NCI-H510A (cell line): Measurements from ENCODE around the gene INTS13.
"Not testable (repeated sequence)": the region's sequence is repeated elsewhere in the genome, so short reads cannot be mapped to it uniquely, and the experiment has no call there.

Source experiments
- DNase-seq: peaks from one replicate; lab custom pipeline; 2025; lab: John Stamatoyannopoulos, UW

The INTS13 gene, protein sequence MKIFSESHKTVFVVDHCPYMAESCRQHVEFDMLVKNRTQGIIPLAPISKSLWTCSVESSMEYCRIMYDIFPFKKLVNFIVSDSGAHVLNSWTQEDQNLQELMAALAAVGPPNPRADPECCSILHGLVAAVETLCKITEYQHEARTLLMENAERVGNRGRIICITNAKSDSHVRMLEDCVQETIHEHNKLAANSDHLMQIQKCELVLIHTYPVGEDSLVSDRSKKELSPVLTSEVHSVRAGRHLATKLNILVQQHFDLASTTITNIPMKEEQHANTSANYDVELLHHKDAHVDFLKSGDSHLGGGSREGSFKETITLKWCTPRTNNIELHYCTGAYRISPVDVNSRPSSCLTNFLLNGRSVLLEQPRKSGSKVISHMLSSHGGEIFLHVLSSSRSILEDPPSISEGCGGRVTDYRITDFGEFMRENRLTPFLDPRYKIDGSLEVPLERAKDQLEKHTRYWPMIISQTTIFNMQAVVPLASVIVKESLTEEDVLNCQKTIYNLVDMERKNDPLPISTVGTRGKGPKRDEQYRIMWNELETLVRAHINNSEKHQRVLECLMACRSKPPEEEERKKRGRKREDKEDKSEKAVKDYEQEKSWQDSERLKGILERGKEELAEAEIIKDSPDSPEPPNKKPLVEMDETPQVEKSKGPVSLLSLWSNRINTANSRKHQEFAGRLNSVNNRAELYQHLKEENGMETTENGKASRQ

DNA sequence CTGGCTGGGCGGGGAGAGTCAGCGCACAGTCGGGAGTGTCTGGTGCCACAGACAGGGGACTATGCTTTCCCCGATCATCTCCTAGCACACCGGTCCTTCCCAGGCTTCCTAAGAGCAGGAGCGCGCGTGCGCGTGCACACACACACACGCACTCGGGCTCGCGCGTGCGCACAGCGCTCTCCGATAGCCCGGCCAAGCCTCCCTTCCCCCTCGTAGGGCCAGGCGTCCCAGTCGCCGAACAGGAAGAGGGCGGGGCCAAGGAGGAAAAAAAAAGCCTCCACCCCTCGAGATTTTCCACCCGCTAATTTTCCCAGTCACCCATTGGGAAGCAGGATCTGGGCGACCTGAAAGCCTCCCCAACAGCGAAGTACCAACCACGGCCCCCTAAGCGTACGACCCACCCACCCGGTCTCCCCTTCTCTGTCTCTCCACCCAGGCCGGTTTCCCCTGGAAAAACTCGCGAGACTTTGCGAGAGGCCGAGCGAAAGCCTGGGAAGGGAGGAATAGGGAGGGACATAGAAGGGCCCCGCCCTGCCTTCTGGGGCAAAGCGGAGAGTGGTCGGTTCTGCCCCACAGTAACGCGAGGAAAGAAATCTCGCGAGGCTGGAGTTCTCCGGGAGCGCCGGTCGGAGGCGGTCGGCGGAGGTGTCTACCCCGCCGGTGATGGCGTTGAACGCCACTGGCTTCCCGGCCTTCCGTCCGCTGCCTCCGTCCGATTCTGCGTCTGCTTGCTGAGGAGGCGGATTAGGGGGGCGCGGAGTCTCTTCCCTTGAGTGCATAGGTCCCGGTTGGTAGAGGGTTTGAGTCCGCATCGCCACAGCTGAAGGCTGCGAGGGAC lies at the start of gene INTS13, which contains the start of gene FGFR1OP2:
TSS of gene INTS13 (minus strand) at position 119 of the 838 bp plus-strand sequence. CDS start 1,178 bp downstream, outside the sequence.
TSS of gene FGFR1OP2 (plus strand) at position 608 of the 838 bp plus-strand sequence. CDS start 15,689 bp downstream, outside the sequence.
- DNase-seq: peak; percentile 96

DNA sequence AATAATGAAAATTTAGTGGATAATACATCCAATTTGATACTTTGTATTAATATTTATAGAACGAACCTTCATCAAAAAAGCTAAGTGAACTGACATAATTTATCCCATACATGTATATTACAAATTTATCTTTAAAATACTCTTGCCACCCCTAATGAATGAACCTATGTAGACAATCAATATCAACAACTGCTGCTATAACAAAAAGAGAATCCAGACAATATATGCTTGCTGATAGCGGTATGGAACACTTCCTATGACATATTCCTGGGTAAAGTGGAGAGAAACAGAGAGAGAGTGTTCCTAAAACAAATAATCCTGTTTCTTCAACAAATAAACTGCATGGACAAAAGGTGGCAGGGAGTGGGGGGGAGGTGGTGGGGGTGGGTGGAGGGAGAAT lies 45.1 kb upstream of the INTS13 start:
- DNase-seq: no peak

DNA sequence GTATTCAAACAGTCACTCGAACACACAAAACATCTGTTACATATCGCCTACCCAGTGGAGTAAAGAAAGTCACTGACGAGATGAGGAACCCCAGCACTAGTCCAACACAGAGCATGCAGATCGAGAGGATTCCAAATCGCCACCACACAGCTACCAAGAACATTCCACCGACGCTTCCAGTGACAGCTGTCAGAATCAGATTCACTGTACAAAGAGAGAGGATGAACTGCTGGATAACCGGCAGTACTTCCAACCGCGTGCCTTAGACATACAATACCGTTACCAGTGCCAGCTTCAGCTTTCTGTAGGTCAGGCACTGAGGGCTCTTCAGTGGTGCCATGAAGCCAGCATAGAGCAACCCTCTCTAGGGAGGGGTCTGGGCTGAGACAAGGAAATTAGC lies 42.0 kb upstream of the INTS13 start:
- DNase-seq: no peak

DNA sequence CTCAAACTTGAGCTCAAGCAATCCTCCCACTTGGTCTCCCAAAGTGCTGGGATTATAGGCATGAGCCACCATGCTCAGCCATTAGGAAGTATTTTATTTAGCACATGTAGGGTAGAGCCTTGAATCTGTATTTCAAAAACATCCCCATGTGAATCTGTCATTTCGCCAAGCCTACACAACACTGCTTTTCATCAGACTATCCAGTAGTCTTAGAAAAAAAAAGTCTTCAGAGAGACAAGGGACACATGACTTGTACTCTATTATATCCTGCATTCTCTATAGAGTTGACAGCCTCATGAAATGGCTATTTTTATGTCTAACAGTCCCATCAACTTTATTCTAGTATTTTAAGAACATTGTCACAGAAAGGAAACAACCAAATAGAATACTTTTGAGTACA lies 41.0 kb upstream of the INTS13 start:
- DNase-seq: no peak

DNA sequence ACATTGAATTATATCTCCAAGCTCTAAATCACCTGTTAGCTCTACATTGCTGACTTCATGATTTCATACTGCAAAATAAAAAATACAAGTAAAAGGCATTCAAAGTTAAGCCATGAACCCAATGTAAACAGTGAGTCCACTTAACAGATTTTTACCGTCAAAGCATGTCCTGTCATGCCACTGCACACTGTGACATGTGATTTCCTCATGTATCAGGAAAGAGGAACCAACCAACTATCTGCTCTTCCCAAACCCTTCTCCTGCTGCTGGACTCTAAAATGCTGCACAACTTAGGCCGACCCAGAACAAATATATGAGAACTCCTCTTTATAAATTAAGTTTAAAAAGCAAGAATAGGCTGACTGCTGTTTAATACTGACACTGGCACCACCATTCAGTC lies 38.9 kb upstream of the INTS13 start:
- no peak for DNase-seq

DNA sequence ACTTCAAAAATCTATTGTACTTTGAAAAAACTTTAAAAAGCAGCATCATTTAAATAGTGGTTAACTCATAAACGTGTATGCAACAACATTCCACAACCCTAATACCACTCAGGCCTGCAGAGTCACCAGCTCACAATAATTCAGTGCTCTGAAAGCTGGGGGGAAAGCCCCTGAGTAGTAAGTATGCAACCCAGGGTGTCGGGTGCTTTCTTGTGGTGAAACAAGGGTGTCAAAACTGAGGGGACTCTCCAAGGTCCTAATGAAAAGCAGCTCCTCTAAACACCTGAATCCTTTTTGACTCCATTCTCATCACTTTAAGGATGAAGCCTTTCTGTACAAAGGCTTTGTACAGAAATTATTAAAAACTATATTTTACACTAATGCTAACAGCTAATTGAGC lies 34.2 kb upstream of the INTS13 start:
- DNase-seq: no peak

DNA sequence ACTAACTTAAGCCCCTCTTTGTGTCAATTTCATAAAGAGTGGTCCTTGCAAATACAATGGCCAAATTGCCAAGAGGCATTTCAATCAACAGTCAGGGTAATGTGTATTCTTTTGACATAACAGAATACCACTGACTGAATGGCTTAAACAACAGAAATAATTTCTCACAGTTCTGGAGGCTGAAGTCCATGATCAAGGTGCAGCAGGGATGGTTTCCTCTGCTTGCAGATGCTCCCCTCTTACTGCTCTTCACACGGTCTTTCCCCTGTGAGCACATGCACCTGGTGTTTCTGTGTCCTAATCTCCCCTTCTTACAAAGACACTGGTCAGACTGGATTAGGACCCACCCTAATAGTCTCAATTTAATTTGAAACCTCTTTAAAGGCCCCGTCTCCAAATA lies 32.4 kb upstream of the INTS13 start:
- DNase-seq: no peak

DNA sequence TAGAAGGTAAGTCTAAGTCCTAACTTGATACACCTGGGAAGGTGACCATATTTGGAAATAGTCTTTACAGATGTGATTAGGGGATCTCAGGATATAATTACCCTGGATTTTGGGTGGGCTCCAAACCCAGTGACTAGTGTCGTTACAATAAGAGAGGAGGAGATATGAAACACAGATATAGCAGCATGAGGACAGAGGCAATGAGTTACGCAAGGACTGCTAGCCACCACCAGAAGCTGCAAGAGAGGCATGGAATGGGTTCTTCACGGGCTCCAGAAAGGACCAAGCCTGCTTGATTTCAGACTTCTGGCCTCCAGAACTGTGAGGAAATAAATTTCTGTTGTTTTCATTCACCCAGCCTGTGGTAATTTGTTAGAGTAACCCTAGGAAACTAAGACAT lies 29.1 kb upstream of the INTS13 start:
- DNase-seq: no peak

DNA sequence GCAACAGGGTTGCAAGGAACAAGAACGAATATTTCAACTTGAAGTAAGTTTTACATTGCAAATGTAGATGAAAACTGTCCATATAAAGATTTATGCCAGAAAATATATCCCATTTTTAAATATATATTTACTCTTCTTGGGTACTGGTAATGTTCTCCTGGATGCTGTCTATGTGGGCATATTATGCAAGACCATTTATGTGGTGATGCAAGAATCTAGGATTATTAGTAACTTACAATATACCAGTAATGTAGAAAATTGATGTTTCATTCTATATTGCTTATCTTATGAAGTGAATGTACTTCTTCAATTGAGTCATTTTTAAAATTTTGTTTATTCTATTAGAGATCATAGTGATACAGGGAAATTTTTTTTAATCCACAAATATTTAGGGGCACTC lies 25.6 kb upstream of the INTS13 start:
- DNase-seq: no peak

DNA sequence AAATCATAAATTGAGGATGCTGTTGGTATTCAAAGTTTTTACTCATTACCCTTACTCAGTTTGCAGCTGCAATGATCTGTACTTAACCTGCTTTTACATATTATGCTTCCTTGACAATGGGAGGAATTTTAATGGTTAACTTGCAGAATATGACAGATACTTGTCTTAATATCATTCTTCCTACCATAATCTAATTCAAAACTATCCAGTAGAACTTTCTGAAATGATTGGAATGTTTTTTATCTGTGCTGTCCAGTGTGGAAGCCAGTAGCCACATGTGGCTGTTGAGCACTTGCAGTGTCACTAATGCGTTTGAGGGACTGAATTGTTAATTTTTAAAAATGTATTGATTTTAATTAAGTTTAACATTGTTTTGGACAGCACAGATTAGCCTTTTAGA lies 24.0 kb upstream of the INTS13 start:
- DNase-seq: no peak

DNA sequence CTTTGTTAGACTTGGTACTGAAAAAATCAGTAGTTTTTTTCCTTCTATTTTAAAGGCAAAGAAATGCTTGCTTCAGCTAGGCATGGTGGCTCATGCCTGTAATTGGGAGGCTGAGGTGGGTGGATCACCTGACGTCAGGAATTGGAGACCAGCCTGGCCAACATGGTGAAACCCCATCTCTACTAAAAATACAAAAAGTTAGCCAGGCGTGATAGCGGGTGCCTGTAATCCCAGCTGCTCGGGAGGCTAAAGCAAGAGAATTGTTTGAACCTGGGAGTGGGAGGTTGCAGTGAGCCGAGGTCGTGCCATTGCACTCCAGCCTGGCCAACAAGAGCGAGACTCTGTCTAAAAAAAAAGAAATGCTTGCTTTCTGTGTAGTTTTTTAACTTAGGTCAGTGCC lies 23.6 kb upstream of the INTS13 start:
- DNase-seq: not testable (repeated sequence)

DNA sequence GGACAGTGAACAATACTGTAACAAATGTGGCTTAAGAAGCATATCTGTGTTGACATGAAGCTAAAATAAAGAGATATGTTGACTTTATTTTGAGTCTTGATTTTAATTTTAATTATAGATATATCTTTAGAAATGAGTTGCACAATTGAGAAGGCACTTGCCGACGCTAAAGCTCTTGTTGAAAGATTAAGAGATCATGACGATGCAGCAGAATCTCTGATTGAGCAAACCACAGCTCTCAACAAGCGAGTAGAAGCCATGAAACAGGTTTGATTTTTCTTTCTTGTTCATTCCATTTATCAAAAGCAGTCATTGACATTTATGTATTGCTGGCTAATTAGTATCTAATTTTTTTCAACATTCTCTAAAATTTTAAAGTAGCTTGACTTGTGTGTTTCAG lies 16.2 kb upstream of the INTS13 start:
- DNase-seq: no peak

DNA sequence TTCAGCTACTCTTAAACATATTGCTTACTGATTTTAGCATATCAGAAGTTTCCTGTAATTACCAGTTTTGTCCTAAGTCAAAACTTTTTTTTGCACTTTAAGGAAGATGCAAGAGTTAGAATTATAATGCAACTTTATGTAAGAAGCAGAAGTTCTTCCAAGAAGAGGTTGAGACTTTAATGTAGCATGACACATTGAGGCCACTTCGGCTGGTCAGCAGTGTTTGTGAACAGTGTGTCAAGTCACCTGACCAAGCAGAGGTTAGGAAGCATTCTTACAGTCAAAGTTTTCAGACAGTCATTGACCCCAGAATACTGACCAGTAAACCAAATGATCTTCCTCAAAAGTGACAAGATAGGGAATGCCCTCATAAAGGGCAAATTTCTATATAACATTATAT lies 15.7 kb upstream of the INTS13 start:
- DNase-seq: no peak

DNA sequence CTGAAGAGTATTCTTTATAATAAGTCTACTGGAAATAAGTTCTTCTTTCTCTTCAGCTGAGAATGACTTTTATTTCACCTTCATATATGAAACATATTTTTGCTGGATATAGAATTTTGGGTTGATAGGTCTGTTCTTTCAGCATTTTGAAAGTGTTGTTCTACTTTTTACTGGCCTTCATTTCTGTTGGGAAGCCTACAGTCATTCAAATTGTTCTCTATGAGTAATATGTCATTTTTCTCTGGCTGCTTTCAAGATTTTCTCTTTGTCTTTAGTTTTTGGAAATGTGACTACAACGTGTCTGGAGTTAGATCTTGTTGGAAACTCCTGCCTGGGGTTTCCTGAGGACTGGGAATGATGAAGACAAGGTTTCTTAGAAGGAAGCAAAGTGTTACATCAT lies 10.5 kb upstream of the INTS13 start:
- no peak for DNase-seq

DNA sequence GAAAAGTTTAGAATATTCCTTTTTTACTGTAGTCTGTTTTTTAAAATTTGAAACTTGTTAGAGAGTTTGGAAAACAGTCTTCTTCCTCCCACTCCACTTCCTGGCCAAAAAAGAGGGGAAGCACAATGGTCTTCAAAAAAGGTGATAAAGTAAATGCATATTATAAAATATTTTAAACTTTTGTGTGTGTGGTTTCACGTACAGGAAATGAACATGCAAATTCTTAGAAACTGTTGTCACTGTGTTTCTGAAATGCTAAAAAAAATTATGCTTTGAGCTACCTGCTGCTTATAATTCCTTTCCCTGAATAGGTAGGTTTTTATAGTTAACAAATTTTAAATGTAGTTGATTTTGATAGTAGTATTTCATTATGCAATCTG lies 3.4 kb upstream of the INTS13 start:
- no peak for DNase-seq

DNA sequence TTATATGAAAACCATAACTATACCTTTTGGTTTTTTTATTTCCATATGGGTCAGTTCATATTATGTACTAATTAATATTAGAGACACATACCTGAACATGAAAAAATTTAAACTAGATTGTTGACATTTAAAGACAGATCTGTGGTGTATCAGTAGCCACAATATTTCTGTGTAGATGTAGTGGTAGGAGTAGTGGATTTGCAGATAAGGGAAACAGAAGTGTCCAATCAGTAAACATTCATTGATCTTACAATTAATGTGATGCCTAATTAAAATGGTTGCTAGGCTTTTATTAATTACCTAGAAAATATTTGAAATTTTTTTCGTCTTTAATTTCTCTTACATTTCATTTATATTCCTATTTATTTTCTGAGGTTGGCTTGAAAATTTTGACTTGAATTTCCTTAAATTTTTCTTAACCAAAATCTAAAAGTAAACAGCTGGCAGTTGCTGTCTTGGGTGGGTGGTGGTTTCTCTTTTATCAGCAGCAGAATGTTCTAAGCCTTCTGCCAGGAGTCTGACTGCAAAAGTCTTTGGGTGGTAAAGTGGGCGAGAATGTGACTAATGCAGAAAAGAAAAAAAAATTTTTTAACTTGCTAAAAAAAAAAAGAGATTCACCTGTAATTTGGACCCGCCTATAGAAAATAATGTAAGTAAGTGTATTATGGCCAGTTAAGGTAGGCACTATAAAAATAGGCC lies 2.9 kb upstream of the INTS13 start:
- DNase-seq: no peak

DNA sequence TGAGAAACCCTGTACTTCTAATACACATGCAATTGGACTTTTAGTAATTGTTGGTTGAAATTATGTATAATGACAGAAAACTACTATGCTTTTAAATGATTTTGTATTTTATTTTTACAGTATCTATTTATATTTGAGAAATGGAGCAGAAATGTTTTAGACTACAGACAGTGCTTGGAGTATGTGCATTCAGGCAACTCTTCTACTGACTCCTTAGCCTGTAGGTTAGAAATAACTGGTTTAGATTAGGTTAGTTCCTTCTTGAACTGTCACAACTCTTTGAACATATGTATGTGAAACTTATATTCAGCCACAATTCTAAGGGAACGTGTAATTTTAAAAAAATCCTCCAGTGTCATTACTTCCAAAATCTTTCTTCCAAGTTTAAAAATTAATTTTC lies 2.2 kb upstream of the INTS13 start:
- DNase-seq: no peak

DNA sequence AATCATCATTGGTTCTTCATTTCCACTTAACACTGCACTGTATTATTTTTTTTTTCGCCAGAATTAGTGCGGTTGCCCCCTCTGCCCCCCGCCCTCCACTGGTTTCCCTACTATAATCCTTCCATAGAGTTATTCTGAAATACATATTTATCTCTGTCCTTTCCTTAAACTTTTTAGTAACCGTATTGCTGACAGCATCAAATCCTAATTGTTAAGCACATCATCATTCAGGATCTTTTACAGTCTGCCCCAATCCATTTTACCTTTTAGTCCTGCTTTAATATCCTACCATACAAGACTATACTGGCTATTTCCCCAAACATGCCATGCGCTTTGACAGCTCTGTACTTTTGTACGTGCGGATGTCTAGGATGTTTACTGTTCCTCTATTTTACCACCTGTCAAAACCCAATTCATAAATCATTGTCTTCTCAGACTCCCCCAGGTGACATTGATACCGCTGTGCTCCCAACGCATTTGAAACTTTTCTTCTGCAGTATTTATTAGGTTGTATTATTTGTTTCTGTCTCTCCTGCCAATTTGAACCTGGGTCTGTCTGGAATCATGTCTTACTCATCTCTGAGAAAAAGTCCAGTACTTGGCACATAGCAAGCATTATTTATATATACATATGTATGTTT lies 1.5 kb upstream of the INTS13 start:
- no peak for DNase-seq

DNA sequence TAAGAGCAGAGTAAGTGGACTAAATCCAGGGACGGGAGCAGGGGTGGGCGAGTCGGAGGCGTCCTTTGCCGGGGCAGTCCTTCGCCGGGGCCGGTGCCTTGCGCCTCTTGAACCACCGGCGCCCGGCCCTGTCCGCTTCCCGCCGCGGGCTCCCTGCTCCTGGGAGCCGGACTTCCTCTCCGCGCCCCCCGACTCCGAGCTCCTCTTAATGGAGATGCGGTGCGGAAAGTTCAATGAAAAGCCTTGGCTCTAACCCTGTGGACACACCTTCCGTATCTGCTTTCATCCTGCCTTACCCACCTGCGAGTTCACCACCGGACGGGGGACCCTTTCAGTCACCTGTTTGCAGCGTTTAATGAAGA lies 901 bp upstream of the INTS13 start:
- DNase-seq: peak; percentile 39

DNA sequence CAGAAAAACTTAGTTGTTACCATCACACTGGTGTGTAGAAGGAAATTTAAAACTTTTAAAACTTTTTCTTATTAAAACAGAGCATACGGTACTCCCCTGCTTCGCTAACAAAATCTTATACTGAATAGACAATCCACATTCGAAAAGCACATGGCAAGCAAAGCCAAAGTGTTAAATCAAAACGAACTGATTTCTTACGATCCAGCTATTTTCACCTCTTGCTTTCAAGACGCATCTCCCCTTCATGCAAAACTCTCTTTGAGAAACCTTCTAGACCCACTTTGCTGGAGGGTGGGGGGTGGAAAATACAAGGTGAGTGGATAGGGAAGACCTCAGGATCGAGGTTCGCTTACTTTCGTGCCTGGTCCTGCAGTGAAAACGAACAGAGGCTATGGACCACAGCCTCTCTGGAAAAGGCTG lies 328 bp downstream of the INTS13 start:
- DNase-seq: no peak
